ENCODE results near the gene P2RY11.

Gene P2RY11

DNA sequence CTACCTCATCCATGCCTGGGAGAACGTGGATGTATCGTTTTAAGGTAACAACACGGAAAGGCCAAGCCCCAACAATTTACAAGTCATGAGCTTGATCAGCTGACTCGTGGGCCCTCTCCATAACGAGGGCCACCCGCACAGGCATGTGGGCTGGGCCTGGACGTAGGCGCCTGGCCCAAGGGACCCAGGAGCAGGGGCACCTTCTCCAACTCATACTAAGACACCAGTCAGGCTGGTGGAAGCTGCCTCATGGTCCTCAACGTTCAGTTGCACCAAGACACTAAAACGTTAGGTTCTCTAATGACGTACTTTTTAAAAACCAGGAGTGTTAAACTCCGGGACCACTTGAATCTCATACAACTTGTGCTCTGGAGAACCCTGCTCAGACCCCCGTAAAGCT lies 30.0 kb downstream of the P2RY11 start:
- no peak for DNase-seq (ENCODE audit: low read depth)

DNA sequence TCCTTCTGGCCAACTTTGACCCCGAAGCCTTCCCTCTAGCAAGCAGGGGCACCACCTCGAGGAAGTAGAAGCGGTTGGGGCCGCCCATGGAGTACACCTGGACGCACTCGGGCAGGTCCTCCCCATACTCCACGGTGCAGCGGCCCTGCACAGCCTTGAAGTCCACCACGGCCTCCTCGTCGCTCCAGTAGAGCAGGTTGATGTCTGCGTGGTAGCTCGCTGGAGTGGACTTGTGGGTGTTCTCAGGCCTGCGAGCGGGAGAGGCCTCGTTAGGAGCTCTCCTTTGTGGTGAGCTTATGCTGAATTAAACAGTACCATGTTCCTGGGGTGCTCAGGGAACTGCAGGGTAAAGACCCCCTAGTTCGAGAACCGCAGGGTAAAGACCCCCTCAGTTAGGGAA lies 30.5 kb downstream of the P2RY11 start:
- DNase-seq (ENCODE audit: low read depth): no peak

- no peak for DNase-seq (ENCODE audit: low read depth)
Measured at GRCh38 chr19:10142701-10143375, 31.3 kb downstream of the P2RY11 start.

GRCh38 chr19:10143681-10144080 lies 32.2 kb downstream of the P2RY11 start:
- DNase-seq (ENCODE audit: low read depth): no peak

GRCh38 chr19:10144361-10144760 lies 32.9 kb downstream of the P2RY11 start:
- no peak for DNase-seq (ENCODE audit: low read depth)

GRCh38 chr19:10145031-10145430 lies 33.5 kb downstream of the P2RY11 start:
- no peak for DNase-seq (ENCODE audit: low read depth)

DNA sequence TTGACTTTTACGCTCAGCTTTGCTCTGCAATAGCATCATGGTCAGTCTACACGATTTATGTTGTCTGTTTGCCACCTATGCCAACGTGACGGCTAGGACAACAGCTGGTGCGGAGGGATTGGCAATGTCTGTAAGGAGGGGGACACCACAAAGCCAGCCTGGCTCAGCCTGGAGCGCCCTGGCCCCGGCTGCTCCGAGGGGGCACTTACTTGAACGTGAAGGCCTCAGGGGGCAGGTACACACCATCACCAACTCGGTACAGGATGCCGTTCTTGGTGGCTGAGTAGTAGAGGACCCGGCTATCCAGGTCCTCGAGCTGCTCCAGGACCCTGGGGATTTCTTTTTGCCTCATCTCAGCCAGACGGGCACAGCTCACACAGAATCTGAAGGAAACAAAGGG lies 34.6 kb downstream of the P2RY11 start:
- no peak for DNase-seq (ENCODE audit: low read depth)

DNA sequence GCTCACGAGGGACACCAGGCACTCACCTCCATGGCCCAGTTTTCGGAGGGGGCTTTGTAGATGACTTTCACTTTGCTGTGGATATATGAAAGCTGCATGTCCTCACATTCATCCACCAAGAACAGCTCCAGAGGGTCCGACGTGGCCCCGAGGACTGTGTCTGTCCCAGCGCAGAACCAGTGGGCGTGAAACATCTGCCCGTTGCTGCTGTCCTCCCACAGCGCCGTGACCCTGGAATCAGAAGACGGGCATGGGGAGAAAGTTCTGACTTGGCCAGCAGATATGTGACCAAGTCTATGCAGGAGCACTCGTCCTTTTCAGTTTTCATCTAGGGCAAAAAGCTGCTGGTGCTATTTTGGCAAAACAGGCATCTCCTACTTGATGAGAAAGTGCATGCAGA lies 37.9 kb downstream of the P2RY11 start:
- no peak for DNase-seq (ENCODE audit: low read depth)

- DNase-seq (ENCODE audit: low read depth): no peak
Measured at GRCh38 chr19:10151521-10151920, 40.0 kb downstream of the P2RY11 start.

DNA sequence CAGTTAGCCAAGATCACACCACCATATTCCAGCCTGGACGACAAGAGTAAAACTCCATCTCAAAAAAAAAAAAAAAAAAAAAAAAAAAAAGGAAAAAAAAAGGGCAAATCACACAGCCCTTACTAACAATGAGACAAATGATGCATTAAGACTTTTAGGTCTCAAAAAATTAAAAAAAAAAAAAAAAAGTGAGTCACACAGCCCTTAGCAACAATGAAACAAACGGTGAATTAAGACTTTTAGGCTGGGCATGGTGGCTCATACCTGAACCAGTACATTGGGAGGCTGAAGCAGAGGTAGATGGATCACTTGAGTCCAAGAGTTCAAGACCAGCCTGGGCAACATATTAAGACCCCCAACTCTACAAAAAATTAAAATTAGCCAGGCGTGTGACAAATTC lies 40.6 kb downstream of the P2RY11 start:
- DNase-seq (ENCODE audit: low read depth): no peak

GRCh38 chr19:10155839-10156238 lies 44.3 kb downstream of the P2RY11 start:
- DNase-seq (ENCODE audit: low read depth): no peak

DNA sequence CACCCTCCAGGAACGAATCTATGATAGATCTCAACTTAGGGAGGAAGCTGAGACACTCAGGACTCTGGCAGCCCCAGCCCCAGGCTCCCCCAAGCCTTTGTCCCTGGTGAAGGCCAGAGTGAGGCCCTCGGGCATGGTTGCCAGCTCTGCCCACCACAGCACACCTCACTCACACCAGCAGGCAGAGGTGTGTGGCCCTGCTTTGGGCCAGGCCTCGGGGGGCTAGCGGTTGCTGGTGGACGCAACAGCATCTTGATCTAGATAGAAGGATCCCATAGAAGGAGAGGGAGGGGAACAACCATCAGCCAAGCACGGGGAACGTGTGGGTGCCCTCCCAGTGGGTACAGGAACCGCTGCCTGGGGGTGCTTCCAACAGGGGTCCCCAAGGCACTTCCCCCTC lies 46.6 kb downstream of the P2RY11 start:
- DNase-seq (ENCODE audit: low read depth): no peak

- no peak for DNase-seq (ENCODE audit: low read depth)
Measured at GRCh38 chr19:10158485-10158884, 47.0 kb downstream of the P2RY11 start.

- DNase-seq (ENCODE audit: low read depth): no peak
Measured at GRCh38 chr19:10159610-10160009, 48.1 kb downstream of the P2RY11 start.

GRCh38 chr19:10163536-10163935 lies 52.0 kb downstream of the P2RY11 start:
- no peak for DNase-seq (ENCODE audit: low read depth)

All from activated T-helper 9 cell treated with anti-CD3 and anti-CD28 coated beads, Interleukin-2, amount 50 U/mL, for 16 hours (primary cell).